Activated CD8-positive, alpha-beta memory T cell treated with anti-CD3 and anti-CD28 coated beads for 1 hour (primary cell): ENCODE data around the gene CATSPERB.
"Not testable (repeated sequence)": the region's sequence is repeated elsewhere in the genome, so short reads cannot be mapped to it uniquely, and the experiment has no call there.

Experiments used
- DNase-seq, 2 donors: peaks; one replicate each; pipeline ENCODE4 v3.0.0-alpha.2; 2020; ENCODE audit warnings: low read depth in 1 of 2; ENCODE audit errors: extremely low read depth in 1 of 2

CATSPERB gene

DNA sequence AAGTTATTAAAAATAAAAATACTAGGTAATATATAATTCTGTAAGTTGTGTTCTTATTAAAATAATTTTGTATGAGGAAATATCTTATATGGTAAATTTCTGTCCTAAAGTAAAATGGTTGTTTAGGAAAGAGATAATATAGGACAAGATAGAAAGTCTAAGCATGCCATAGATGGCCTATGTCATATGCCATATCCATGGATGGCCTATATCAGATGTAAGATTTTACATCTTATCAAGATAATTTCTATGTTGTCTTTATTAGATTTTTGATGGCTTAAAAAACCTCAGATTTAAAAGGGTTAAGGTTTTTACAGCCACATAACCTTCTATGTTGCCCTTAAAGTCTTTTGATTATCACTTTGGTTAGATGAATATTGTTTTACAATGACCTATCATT is 52.6 kb downstream of the CATSPERB start:
- DNase-seq = no peak

DNA sequence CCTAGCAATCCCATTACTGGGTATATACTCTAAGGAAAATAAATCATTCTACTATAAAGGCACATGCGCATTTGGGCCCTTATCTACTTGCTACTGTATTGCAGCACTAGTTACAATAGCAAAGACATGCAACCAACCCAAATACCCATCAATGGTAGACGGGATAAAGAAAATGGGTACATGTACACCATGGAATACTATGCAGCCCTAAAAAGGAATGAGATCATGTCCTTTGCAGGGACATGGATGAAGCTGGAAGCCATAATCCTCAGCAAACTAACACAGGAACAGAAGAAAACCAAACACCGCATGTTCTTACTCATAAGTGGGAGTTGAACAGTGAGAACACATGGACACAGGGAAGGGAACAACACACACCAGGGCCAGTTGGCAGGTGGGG is 54.2 kb downstream of the CATSPERB start:
- not testable (repeated sequence) for DNase-seq

DNA sequence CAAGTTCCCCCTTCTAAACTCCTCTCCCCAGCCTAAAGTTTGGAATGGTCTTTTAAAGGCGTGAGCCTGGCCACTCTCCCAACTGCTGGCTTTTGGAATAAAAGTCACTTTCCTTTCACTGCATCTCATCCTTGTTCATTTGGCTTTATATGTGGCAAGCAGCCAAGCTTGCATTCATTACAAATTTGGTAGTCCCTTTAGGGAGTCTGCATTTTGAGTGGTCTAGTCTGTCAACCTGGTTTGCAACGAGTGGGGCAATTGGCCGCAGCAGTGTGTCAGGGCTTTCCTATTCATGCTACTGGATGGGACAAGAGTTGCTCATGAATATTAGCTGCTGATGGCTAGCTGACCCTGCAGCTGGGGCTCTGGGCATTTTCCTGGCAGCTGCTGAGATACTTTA is 57.0 kb downstream of the CATSPERB start:
- DNase-seq = no peak

DNA sequence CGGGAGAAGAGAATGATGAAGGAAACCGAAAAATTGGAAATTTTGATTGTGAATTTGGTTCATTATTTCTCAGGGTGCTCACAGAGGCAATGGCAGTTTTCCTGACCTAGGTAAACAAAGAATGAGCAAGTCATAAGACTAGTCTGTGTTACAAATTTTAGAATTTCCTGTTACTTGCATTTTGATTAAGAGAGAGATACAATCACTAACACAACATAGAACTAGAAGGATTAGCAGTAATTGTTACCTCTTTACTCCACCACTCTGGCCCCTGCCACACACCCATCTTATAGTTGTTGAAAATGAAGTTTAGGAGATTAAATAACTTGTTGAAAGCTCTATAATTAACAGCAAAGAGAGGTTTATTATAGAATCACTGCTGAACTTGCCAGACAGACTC is 62.0 kb downstream of the CATSPERB start:
- DNase-seq = no peak

DNA sequence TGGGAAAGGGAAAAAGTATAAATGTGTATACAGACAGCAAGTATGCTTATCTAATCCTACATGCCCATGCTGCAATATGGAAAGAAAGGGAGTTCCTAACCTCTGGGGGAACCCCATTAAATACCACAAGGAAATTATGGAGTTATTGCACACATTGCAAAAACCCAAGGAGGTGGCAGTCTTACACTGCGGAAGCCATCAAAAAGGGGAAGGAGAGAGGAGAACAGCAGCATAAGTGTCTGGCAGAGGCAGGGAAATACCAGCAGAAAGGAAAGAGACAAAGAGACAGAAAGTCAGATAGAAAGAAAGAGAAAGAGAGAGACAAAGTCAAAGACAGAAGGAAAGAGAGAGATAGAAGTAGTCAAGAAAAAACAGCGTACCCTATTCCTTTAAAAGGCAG is 64.8 kb downstream of the CATSPERB start:
- DNase-seq = not testable (repeated sequence)

DNA sequence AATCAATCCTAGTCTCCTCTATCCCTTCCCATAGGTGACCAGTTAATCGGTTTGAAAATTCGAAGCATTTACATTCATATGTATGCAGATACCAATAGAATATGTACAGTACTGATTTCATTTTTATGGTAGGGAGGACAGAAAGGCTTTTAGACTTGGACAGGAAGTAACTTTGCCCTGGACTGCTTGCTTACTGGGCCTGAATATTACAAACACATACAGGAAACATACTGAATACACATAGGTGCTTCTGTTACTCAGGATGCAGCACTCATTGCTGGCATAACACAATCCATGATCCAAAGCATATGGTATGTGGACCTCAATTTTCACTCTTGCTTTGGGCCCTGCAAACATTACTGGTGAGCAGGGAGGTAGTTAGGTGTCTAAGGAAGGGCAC is 71.1 kb downstream of the CATSPERB start:
- DNase-seq = no peak

DNA sequence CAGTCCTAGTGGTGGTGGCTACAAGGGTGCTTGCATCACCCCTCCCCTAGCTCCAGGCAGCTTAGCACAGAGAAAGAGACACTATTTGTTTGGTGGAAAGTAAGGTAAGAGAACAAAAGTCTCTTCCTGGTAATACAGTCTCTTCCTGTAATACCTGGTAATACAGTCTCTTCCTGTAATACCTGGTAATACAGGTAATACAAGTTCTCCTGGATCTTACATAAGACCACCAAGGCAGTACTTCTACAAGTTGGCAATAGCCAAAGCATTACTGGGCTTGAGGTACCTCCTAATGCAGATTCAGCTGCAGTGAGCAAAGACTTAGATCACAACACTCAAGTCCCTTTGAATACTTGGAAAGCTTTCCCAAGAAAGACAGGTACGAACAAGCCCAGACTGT is 77.0 kb downstream of the CATSPERB start:
- DNase-seq = no peak

DNA sequence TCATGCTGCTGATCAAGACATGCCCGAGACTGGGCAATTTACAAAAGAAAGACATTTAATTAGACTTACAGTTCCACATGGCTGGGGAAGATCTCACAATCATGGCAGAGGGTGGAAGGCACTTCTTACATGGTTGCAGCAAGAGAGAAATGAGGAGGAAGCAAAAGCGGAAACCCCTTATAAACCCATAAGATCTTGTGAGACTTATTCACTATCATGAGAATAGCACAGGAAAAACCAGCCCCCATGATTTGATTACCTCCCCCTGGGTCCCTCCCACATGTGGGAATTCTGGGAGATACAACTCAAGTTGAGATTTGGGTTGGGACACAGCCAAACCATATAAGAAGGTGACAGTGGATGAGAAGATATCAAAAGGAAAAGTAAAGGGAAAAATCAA is 78.4 kb downstream of the CATSPERB start:
- no peak for DNase-seq

DNA sequence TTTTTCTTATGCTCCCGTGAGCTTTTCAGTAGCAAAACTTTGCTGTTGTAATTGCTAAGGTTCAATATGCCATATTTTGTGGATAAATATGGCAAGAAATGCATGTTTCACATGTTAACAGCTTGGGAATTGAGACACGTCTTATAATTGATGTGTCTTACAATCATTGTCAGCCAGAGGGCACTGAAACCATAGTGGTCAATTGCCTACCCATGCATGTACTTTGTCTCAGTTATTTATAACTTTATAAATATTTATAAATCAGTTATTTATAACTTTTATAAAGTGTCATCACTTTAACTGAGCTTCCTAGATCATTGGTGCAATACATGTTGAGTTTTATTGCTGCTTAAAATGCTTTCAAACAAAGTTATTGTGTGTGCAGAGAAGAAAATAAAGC is 82.0 kb downstream of the CATSPERB start:
- DNase-seq = no peak

DNA sequence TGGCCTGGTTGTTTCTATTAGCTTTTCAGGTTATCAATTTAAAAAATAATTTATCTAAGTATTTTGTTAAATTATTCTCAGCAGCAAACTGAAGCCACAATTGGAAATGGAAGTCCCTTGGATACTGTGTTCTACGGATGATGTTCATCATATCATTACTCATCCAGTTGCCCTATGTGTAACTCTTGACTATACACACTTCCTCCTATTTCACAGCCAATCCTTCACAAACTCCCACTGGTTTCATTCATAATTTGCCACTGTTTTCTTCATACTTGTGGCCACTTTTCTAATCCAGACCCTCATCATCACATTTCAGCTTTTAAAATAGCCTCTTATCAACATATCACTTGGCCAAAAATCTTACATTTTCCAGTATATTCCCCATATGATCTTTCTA is 84.0 kb downstream of the CATSPERB start:
- no peak for DNase-seq

DNA sequence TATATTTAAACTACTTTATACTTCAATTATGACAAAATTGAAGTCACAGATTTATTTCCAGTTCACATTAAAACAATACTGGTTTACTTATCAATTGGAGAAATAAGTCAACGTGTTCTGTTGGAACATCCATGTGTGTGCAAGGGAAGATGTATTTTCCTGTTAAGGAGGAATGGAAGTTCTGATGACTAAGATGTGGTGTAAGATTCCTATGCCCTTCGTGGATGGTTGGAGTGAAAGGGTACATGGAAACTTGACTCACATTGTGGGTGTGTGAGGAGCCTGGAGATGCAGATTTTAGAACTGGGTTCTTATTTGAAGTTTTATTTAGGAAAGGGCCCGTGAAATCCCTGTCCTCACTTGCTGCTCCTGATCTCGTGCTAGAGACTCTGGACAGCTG is 95.3 kb downstream of the CATSPERB start:
- DNase-seq = no peak

DNA sequence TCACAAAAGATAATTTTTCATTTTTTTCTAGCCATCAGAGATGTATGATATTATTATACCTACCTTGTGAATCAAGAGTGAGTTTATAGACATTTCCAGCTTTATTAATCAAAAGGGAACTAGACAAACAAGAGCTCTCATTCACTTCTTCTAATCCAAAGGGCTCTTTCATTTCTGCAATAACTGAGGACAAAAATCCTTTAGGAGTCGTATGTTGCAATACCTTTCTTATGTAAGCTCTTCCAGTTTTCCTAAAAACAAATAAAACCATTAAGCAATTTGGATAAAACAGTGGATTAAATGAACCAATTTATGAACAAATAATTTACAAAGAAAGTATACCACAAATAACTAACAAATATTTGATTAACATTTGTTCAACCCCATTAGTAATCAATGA is 107.1 kb downstream of the CATSPERB start:
- no peak for DNase-seq

DNA sequence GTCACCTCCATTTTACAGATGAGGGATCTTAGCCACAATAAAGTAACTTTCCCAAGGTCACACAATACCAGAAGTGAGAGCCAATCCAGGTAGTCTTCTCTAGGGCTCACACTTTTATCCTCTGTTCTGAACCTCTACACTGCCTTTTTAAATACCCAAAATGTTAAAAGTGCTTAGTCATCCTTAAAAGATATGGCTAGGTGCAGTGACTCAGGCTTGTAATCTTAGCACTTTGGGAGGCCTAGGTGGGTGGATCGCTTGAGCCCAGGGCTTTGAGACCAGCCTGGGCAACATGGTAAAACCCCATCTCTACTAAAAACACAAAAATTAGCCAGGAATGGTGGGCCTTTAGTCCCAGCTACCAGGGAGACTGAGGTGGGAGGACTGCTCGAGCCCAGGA is 117.7 kb downstream of the CATSPERB start:
- no peak for DNase-seq

DNA sequence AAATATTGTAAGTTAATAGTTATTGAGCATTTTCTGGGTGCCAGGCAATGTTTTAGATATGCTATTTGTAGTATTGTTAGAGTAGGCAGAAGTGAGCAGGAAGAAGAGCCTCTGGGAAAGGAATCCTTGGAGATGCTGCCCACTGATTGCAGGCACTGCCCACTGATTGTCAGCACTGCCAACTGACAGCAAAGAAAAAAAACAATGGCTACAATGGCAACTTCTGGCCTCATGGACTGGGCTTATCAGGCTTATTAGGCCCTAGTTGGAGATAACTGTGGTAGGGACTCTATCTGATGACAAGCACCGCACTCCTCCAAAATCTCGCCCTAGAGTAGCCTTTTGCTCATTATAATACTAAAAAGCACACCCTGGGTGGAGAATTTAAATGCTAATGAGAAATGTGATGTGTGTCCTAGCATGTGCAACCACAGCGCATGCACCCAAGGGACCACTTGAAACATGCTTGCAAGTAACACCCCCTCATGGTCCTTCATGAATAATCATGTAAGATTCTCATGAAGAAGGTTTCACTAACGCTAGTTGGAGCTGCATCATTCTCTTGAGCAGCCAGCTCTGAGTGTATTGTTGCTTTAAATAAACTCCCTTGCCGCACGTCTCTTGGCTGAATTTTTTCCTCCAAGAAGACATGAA is 118.3 kb downstream of the CATSPERB start:
- no peak for DNase-seq

DNA sequence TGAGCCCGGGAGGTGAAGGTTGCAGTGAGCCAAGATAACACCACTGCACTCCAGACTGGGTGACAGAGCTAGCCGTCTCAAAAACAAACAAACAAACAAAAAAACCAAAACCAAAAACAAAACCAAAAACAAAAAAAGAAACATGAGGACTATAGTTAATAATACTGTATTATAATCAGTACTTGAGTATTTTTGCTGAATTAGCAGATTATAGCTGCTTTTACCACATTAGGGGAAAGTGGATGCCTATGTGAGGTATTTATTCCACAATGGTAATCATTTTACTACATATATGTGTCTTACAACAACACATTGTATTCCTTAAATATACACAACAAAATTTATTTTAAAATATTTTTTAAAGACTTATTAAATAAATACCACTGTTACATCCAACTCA is 120.4 kb downstream of the CATSPERB start:
- DNase-seq = no peak

DNA sequence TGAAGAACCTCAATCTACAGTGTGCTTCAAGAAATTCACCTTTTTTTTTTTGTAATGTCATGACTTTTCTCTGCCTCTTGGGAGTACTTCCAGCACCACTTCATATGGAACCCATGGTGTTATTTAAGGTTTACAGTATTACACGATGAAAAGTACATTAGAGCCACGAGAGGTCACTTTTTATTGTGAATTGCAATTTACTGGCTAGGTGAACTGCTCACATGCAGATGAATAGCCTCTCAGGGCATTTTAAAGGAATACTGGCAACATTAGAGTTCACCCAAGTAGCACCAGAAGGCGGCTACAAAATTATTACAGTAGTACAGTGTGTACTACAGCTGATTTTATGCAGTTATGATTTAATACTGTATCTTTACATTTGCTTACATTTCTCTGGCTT is 122.7 kb downstream of the CATSPERB start:
- DNase-seq = no peak

DNA sequence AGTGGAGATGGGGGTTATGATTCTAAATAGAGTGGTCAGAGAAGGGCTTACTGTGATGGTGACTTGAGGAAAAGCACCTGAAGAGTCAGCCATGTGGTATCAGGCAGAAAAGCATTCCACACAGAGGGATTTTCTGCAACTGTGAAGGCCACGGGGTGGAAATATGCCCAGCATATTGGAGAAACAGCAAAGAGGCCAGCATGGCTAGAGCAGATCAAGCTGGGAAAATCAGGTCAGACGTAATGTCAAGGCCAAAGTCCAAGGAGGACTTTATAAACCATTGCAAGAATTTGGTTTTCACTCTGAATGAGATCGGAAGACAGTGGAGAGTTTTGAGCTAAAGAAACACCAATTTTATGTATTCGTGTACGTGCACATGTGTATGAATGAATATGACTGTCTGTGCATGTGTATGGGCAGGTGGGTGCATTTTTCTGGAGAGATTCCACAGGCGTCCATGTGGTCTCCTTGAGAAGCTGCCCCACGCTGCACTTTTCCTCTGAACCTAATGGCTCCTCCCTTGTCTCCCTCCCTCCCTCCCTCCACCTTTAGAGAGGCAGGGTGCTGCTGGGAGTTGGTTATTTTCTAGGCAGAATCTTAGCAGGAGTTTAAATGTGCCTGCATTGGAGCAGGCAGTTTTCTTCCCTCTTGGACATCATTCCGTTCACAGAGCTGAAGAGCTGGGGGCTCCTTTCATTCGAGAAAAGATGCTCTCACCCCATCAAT is 124.4 kb downstream of the CATSPERB start:
- no peak for DNase-seq

DNA sequence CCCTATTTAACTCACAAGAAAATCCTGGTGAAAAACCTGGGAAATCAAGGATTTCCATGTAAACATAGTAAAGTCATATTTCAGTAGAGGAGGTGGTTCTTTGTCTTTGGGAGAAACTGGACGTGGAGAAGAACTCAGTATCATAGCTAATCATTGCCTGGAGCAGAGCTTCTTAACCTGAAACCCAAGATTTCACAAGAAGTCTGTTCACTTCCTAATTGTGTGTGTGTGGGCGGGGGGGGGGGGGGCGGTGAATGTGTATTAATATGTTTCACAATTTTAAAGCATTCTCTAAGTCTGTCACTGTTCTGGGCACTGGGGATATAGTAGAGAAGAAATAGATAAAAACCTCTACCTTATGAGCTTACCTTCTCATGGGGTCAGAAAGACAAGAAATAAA is 125.0 kb downstream of the CATSPERB start:
- DNase-seq = no peak

DNA sequence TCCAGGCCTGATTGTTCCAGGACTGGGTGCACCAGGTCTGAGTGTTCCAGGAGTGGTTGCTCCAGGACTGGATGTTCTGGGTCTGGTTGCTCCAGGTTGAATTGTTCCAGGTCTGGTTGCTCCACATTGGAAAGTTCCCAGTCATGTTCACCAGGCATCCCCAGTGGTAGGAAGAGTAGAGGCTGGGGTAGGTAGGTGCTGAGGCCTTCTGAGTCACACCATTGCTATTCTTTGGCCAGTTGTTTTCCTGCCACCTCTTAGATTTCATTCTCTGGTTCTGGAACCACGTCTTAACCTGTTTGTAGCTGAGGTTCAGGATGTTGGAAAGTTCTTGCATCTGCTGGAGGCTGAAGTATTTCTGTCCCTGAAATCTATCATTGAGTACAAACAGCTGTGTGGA is 127.3 kb downstream of the CATSPERB start:
- DNase-seq = not testable (repeated sequence)

DNA sequence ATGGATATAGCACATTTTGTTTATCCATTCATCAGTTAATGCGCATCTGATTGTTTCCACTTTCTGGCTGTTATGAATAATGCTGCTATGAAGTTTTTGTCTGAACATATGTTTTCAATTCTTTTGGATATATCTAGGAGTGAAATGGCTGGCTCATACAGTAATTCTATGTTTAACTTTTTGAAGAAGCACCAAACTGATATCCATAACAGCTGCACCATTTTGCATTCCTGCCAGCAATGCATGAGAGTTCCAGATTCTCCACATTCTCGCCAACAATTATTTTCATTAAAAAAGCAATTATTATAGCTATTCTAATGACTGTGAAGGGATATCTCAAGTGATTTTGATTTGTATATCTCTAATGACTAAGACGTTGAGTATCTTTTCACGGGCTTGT is 131.9 kb downstream of the CATSPERB start:
- no peak for DNase-seq

DNA sequence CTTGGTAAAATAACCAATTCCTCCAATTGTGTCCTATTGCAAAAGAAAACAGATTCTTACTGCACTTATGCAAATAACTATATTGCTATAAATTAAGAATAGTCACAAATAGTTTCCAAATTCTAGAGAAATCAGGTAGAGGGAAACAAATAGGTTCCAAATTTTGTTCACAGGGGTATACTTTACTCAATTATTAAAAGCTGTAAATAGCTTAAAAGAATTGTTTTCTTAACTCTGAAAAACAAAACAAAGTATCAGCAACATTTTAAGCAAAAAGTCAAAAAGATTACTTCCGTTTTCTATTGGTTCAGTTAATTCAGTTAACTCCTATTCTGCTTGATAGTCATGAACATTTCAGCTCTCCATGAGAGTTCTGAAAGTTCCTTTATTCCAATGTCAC is 136.2 kb downstream of the CATSPERB start:
- DNase-seq = no peak

DNA sequence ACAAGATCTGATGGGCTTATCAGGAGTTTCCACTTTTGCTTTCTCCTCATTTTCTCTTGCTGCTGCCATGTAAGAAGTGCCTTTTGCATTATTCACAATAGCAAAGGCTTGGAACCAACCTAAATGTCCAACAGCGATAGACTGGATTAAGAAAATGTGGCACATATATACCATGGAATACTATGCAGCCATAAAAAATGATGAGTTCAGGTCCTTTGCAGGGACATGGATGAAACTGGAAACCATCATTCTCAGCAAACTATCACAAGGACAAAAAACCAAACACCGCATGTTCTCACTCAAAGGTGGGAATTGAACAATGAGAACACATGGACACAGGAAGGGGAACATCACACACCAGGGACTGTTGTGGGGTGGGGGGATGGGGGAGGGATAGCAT is 137.9 kb downstream of the CATSPERB start:
- DNase-seq = not testable (repeated sequence)

DNA sequence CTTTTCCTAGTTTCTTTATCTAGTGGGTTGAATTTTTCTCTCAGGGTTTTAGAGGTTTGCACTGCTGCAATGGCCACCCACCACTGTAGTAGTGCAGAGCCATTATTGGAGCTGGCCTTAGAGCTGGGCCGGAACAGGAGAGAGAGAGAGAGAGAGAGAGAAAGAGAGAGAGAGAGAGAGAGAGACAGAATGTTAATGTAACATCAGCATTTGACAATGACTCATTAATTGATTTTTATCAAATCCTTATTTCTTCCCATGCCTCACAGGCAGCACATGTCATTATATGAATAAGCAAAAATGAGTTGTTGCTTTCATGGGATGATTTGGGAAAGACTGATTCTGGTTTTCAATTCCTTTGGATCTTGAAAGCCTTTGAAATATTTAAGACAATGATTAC is 145.5 kb downstream of the CATSPERB start:
- DNase-seq = no peak
